Activated CD8-positive, alpha-beta memory T cell treated with anti-CD3 and anti-CD28 coated beads for 4 hours (primary cell): ENCODE data around the gene NSMF.
"Not testable (repeated sequence)": the region's sequence is repeated elsewhere in the genome, so short reads cannot be mapped to it uniquely, and the experiment has no call there.

Experiments used
- DNase-seq, 2 donors: peaks; one replicate each; pipeline ENCODE4 v3.0.0-alpha.2; 2020; ENCODE audit warnings: low read depth in 2 of 2

Gene NSMF

GRCh38 chr9:137412431-137412830 lies 46.7 kb downstream of the NSMF start:
- no peak for DNase-seq

- no peak for DNase-seq
Observed at GRCh38 chr9:137411645-137412380, 47.3 kb downstream of the NSMF start.

GRCh38 chr9:137411260-137411644 lies 47.9 kb downstream of the NSMF start:
- DNase-seq, result no peak

GRCh38 chr9:137410891-137411249 lies 48.3 kb downstream of the NSMF start:
- DNase-seq, result no peak

- not testable (repeated sequence) for DNase-seq
Observed at GRCh38 chr9:137410236-137410890, 48.8 kb downstream of the NSMF start.

- no peak for DNase-seq
Observed at GRCh38 chr9:137409515-137409914, 49.6 kb downstream of the NSMF start.

- no peak for DNase-seq
Observed at GRCh38 chr9:137408651-137409405, 50.3 kb downstream of the NSMF start.

- no peak for DNase-seq
Observed at GRCh38 chr9:137407590-137408300, 51.4 kb downstream of the NSMF start.

- peak in 1 of 2 donors; percentile 35 for DNase-seq
Observed at GRCh38 chr9:137406876-137407589, 52.1 kb downstream of the NSMF start.

GRCh38 chr9:137406085-137406760 lies 52.9 kb downstream of the NSMF start:
- DNase-seq, result no peak

GRCh38 chr9:137405677-137406081 lies 53.5 kb downstream of the NSMF start:
- no peak for DNase-seq

- no peak for DNase-seq
Observed at GRCh38 chr9:137404961-137405567, 54.1 kb downstream of the NSMF start.

- DNase-seq, result no peak
Observed at GRCh38 chr9:137403269-137403668, 55.9 kb downstream of the NSMF start.

- no peak for DNase-seq
Observed at GRCh38 chr9:137402746-137403145, 56.4 kb downstream of the NSMF start.

GRCh38 chr9:137398561-137399468 lies 60.3 kb downstream of the NSMF start:
- no peak for DNase-seq

- no peak for DNase-seq
Observed at GRCh38 chr9:137397675-137398423, 61.3 kb downstream of the NSMF start.
